Subcutaneous adipose tissue (tissue), 4 donors: ENCODE data around the gene CEP41. TPM values are rescaled to one million over a fixed set of nuclear protein-coding genes. Genes with fewer than 3 reads are reported as not detected.

ENCODE experiments used
- CTCF ChIP-seq: fragments of 450-650 bp; IDR thresholded peaks from one replicate; pipeline ENCODE4 v1.5.1; 2016; ENCODE audit warnings: low read depth, mild to moderate bottlenecking, control low read depth, antibody characterized with exemption, moderate library complexity
- total RNA-seq, 4 donors: library from RNA; depleted of rRNA; stranded (reverse); fragments of >200 nt; gene quantifications; one replicate each; pipeline ENCODE4 v1.1.0, GENCODE V29; 2016

CEP41 gene
- total RNA-seq, 4 donors from 2014 or later = 3.2 to 6.0 (median 3.9) TPM

GRCh38 chr7:130362251-130362816 is 78.5 kb downstream of the CEP41 start:
- TF ChIP-seq CTCF = no peak

GRCh38 chr7:130361681-130362080 is 79.1 kb downstream of the CEP41 start:
- TF ChIP-seq CTCF = no peak

GRCh38 chr7:130360518-130360917 is 80.3 kb downstream of the CEP41 start:
- TF ChIP-seq CTCF = no peak

GRCh38 chr7:130359276-130359857 is 81.4 kb downstream of the CEP41 start:
- TF ChIP-seq CTCF = no peak

- no peak for TF ChIP-seq CTCF
Observed at GRCh38 chr7:130358471-130358870, 82.3 kb downstream of the CEP41 start.

GRCh38 chr7:130356876-130357611 is 83.8 kb downstream of the CEP41 start:
- TF ChIP-seq CTCF = no peak

GRCh38 chr7:130356121-130356875 is 84.5 kb downstream of the CEP41 start:
- no peak for TF ChIP-seq CTCF
